HFFc6 (cell line): ENCODE measurements around the gene VSTM2B. TPM values are rescaled to one million over a fixed set of nuclear protein-coding genes. Genes with fewer than 3 reads are reported as not detected.
"Not testable (repeated sequence)": the region's sequence is repeated elsewhere in the genome, so short reads cannot be mapped to it uniquely, and the experiment has no call there.

Experiments used
- DNase-seq: peaks from one replicate; pipeline ENCODE4 v3.0.0-alpha.2; 2018
- H3K27ac Mint-ChIP-seq: 2 replicates; pipeline ENCODE4 v1.8.0; 2020; ENCODE audit warnings: mild to moderate bottlenecking, mixed read lengths
- H3K27me3 Mint-ChIP-seq: 2 replicates; pipeline ENCODE4 v1.8.0; 2021; ENCODE audit warnings: mild to moderate bottlenecking, moderate library complexity, mixed read lengths; ENCODE audit not compliant: insufficient read depth
- H3K36me3 Mint-ChIP-seq: 2 replicates; pipeline ENCODE4 v1.8.0; 2021; ENCODE audit warnings: low read depth, mixed read lengths
- H3K4me1 Mint-ChIP-seq: 2 replicates; pipeline ENCODE4 v1.8.0; 2020; ENCODE audit warnings: low read depth, mixed read lengths
- H3K4me3 Mint-ChIP-seq: 2 replicates; pipeline ENCODE4 v1.8.0; 2020; ENCODE audit warnings: mild to moderate bottlenecking, moderate library complexity, mixed read lengths
- H3K9me3 Mint-ChIP-seq: 2 replicates; pipeline ENCODE4 v1.8.0; 2020; ENCODE audit warnings: mild to moderate bottlenecking, mixed read lengths
- total RNA-seq, 6 experiments: library from RNA; stranded (reverse); fragmentation: NEBNext Ultra II Directional; extraction: Animal tissue kit (Norgen Biotek cat#: 25700); gene quantifications; 2 replicates in 1 of 6; 3 replicates in 5 of 6; pipeline ENCODE4 v1.2.3, GENCODE V29; 2021
- TF ChIP-seq, protein P1 (sequence below): fragments of 200-600 bp; sonication (generic); IDR thresholded peaks from 2 replicates; pipeline ENCODE4 v1.5.0; 2021; ENCODE audit warnings: antibody characterized with exemption, mild to moderate bottlenecking

Gene VSTM2B
- total RNA-seq, 6 experiments from 2014 or later: not detected

DNA sequence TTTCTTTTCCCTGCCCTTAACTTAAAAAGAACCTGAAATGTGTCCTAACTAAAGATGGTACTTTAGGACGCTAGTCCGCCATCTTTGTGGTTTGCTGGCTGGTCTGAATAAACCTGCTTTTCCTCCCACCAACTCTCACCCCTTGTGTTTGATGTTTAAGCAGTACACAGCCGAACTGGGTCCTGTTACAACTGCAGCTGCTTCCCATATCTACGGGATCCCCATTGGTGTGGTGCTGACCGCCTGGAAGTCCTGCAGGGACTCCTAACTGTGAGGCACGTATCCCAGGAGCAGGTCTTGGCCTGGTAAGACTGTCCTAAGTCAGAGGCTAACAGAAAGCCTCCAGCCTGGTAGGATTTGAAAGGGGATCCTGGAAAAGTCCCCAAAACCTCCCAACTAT lies 40.9 kb upstream of the VSTM2B start:
- TF ChIP-seq, protein P1, sequence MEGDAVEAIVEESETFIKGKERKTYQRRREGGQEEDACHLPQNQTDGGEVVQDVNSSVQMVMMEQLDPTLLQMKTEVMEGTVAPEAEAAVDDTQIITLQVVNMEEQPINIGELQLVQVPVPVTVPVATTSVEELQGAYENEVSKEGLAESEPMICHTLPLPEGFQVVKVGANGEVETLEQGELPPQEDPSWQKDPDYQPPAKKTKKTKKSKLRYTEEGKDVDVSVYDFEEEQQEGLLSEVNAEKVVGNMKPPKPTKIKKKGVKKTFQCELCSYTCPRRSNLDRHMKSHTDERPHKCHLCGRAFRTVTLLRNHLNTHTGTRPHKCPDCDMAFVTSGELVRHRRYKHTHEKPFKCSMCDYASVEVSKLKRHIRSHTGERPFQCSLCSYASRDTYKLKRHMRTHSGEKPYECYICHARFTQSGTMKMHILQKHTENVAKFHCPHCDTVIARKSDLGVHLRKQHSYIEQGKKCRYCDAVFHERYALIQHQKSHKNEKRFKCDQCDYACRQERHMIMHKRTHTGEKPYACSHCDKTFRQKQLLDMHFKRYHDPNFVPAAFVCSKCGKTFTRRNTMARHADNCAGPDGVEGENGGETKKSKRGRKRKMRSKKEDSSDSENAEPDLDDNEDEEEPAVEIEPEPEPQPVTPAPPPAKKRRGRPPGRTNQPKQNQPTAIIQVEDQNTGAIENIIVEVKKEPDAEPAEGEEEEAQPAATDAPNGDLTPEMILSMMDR: no peak
- Mint-ChIP-seq H3K27me3 (peaks cover 1% of the 10 kb centered on the region; the same call in 1 of the 2 replicates), H3K4me3 (no peak overlapping the region), H3K4me1 (no peaks in the 10 kb centered on the region), H3K36me3 (no peaks in the 10 kb centered on the region; the same call in 1 of the 2 replicates), H3K9me3 (peaks cover 27% of the 10 kb centered on the region), H3K27ac (no peak overlapping the region)
- DNase-seq: no peak

DNA sequence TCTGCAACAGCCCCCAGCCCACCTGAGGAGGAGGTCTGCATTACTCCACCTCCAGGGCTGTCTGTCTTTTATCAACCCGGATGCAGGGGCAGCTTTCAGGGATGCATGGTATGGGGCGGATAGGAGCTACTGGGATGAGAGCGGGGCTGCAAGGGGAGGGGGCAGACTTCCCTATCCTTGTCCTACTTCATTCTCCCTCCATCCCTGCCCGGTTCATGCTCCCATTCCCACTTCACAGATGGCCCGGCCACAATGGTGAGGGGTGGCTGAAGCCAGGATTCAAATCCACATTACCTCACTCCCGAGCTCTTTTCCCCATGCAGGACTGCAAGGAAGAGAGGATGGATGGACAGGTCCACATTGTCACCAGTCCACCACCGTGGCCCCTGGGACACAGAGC lies 40.5 kb upstream of the VSTM2B start:
- no peaks in the 10 kb centered on the region for H3K4me1 Mint-ChIP-seq
- H3K9me3 Mint-ChIP-seq: peaks cover 25% of the 10 kb centered on the region
- TF ChIP-seq, protein P1: no peak
- no peak overlapping the region for H3K27ac Mint-ChIP-seq
- no peak for DNase-seq
- H3K27me3 Mint-ChIP-seq: peaks cover 3% of the 10 kb centered on the region; the same call in 1 of the 2 replicates
- H3K36me3 Mint-ChIP-seq: no peaks in the 10 kb centered on the region; the same call in 1 of the 2 replicates
- H3K4me3 Mint-ChIP-seq: no peak overlapping the region

DNA sequence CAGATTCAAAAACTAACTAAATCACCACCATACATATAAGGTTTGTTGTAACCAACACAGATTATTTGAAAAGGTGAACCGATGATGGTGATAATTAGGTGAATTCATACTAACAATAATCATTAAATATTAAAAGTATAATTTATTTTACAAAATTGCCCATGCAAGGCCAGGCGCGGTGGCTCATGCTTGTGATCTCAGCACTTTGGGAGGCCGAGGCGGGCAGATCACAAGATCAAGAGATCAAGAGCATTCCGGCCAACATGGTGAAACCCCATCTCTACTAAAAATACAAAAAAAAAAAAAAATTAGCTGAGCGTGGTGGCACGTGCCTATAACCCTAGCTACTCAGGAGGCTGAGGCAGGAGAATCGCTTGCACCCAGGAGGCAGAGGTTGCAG lies 38.8 kb upstream of the VSTM2B start:
- H3K9me3 Mint-ChIP-seq: peaks cover 12% of the 10 kb centered on the region
- H3K27me3 Mint-ChIP-seq, H3K27ac Mint-ChIP-seq, DNase-seq, H3K36me3 Mint-ChIP-seq, H3K4me3 Mint-ChIP-seq, H3K4me1 Mint-ChIP-seq: not testable (repeated sequence)

DNA sequence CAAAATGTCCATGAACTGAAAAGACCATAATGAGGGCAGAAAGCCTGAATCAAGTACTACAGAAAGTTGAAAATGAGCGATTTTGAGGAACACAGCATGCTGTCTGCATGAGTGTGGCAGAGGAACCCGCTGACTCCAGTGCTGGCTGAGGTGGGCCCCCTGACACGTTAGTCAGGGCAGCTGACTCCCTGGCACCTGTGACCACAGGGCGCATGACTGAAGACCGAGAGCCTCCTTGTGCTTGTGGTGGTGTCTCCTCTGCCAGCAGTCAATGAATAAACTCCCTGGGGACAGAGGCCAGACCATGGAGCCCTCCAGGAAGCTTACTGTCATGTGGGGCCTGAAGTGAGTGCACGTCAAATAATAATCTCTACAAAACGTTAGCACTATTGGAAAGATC lies 38.4 kb upstream of the VSTM2B start:
- peaks cover 2% of the 10 kb centered on the region; the same call in 1 of the 2 replicates for H3K27me3 Mint-ChIP-seq
- TF ChIP-seq, protein P1: no peak
- peaks cover 2% of the 10 kb centered on the region; the same call in 1 of the 2 replicates for H3K4me1 Mint-ChIP-seq
- H3K27ac Mint-ChIP-seq: no peak overlapping the region
- DNase-seq: no peak
- no peak overlapping the region for H3K4me3 Mint-ChIP-seq
- H3K36me3 Mint-ChIP-seq: no peaks in the 10 kb centered on the region
- H3K9me3 Mint-ChIP-seq: peaks cover 13% of the 10 kb centered on the region; the same call in 1 of the 2 replicates

DNA sequence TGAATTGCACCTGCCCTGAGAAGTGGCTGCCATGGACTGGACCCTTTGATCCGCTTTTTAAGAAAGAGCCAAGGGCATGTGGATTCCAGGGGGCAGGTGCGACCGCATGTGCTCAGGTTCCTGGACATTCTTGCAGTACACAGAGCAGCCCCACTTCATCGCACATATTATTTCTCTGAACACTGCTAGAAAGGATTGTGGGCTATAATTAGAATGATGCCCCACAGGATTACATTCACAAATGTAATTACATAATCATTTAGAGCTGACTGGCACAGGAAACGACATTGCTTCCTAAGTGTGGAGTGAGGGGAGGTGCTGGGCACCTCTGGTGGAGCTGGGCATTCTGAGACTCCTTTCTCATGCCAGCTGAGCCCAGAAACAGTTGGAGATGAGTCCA lies 37.5 kb upstream of the VSTM2B start:
- Mint-ChIP-seq H3K4me1 (peaks cover 9% of the 10 kb centered on the region; the same call in 1 of the 2 replicates), H3K36me3 (no peaks in the 10 kb centered on the region), H3K4me3 (no peak overlapping the region), H3K27me3 (peaks cover 3% of the 10 kb centered on the region; the same call in 1 of the 2 replicates), H3K27ac (no peak overlapping the region), H3K9me3 (peaks cover 9% of the 10 kb centered on the region; the same call in 1 of the 2 replicates)
- no peak for DNase-seq
- TF ChIP-seq, protein P1: no peak

DNA sequence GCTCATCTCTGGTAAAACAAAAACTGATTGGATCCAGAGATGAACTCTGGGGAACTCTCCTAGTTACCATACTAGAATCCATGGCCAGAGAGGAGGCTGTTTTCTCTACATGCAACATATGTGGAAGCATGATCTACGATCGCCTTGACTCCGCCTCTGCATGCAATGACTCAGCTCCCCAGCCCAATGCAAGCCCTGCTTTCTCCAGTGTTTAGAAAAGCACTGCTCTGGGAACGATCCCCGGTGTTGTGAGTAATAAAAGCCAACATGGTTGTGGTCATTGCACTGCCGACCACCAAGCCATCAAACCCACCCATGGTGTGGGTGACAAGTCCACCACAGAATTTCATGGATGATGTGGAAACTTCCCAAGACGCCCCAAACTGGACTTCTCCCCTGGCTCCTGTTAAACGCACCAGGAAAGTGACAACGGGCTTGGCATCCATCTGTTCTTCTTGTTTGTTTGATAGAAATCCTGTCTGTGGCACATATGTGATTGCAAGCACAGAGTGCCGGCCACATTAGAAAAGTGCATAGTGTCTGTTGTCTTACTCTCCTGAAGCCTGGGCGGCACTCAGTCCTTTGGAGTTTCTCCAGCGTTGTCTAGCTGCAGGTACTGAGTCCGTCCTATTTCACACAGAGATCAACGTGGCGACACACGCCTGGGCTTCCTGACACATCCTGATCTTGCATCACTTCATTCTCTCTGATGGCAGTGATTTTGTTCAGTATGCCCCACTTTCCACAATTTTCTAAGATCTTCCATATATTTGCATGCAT lies 36.4 kb upstream of the VSTM2B start:
- Mint-ChIP-seq H3K27ac (no peak overlapping the region), H3K27me3 (peaks cover 3% of the 10 kb centered on the region; the same call in 1 of the 2 replicates), H3K9me3 (peaks cover 9% of the 10 kb centered on the region; the same call in 1 of the 2 replicates), H3K36me3 (no peaks in the 10 kb centered on the region), H3K4me3 (no peak overlapping the region), H3K4me1 (peaks cover 9% of the 10 kb centered on the region; the same call in 1 of the 2 replicates)
- TF ChIP-seq, protein P1: no peak
- no peak for DNase-seq
